ENCODE results near the gene ACTRT2.

GRCh38 chr1:3065396-3065795, 44.1 kb downstream of the ACTRT2 start:
- TF ChIP-seq ZNF274 (IDR thresholded peaks at IDR 0.05; ENCODE audit: low read depth, low read length) (no peak), YY1 (IDR thresholded peaks at IDR 0.05; ENCODE audit: insufficient read depth, insufficient read length) (no peak)

Data from NT2/D1 (cell line).